SW480 (cell line): ENCODE data around the gene ATP9A.
"Not testable (repeated sequence)": the region's sequence is repeated elsewhere in the genome, so short reads cannot be mapped to it uniquely, and the experiment has no call there.

ENCODE experiments used
- DNase-seq: peaks from one replicate; pipeline ENCODE4 v3.0.0-alpha.2; 2016; ENCODE audit warnings: low spot score

ATP9A gene

DNA sequence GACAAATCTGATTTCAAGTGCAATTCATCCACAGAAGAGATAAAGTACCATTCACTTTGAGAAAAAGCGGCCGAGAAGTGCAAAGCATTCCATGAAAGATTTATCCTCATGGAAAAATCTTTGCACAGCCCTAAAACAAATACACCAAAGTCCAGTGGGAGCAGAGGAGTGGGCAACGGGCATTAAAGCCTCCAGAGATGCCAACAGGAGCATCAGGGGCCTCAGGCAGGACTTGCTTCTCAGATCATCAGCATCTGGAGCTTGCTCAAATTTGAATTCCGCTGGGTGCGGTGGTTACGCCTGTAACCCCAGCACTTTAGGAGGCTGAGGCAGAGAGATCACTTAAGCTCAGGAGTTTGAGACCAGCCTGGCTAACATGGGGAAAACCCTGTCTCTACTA, 115.0 kb downstream of the ATP9A start:
- no peak for DNase-seq

DNA sequence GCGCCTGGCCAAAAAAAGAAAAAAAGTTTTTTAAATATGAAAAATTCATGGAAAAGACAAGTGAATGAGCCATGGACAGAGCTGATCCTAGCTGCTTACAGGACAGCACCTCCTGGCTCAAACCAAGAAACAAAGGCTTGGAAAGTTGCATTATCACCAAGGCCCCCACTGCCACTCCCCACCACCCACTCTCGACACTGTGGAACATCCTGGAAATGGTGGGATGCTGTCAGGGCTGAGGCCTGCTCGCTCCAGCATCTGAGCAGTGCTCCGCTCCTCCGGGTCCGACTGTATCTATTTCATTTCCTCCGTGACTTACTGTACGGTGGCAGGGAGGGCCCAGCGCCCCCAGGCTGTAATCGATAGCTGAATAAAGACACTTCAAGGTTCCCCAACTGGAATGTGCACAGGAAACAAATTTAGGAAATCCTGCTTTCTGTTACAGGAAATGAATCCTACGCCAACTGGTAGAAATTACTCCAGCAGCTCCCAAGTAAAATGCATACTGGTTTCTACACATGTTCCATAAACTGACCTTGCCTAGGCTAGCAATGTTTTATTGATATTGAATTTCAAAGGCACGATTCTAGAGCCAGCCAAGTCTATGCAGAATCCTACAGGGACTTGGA, 116.2 kb downstream of the ATP9A start:
- DNase-seq = no peak

DNA sequence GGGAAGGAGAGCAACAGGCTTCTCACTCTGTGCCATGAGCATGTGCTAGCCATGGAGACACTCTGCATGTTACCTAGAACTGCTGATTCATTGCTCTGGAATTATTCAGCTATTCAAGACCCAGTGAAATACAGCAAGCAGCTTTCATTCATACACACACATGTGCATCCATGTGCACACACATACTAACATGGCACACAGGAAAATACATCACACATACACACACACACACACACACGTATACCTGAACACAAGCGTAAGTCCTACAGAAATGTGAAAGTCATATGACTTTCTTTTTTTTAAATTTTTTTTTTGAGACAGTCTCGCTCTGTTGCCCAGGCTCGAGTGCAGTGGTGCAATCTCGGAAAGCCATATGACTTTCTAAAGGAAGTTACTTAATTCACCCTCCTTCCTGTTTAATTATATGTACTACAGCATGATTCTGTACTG, 117.5 kb downstream of the ATP9A start:
- DNase-seq = peak; percentile 67

DNA sequence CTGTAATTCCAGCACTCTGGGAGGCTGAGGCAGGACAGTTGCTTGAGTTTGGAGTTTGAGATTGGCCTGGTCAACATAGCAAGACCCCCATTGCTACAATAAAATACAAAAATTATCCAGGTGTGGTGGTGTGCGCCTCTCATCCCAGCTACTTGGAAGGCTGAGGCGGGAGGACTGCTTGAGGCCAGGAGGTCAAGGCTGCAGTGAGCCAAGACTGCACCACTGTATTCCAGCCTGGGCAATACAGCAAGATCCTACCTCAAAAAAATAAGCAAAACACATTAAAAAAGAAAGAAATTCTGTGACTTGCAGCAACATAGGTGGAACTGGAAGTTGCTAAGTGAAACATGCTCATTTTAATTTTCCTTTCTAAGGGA, 119.6 kb downstream of the ATP9A start:
- DNase-seq = no peak

DNA sequence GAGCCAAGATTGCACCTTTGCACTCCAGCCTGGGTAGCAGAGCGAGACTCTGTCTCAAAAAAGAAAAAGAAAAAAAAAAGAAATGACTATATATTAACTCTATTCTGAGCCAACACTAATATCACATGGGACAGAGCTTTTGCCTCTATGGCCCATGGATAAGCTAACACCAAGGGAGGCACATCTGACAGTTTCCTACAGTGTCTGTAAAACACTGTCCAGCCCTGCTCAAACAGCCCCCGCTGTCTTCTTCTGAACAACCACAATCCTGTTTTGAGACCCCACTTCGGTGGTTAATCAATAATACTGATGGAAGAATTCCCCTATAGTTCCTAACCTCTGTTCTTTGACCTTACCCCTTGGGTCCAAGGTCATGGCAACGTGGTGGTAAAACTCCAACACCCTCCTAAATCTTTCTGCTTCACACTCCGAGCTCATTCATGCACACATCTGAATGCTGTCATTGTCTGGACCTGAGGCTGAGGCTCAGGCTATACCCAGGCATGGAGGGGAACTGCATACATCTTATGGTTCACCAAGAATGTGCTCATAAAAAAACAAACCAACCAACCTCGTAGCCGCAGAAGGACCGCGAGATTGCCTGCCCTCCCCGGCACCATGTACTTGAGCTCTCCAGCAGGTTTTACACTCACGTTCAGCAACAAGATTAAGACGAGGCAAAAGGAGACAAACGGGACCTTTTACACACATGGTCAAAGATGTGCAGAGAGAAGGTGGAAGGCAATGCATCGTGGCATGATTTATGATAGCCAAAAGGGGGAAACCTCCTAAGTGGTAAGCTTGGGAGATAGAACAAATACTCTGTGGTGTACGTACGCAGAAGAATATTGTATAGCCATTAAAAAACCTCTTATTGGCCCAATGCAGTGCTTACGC, 120.3 kb downstream of the ATP9A start:
- DNase-seq = no peak

DNA sequence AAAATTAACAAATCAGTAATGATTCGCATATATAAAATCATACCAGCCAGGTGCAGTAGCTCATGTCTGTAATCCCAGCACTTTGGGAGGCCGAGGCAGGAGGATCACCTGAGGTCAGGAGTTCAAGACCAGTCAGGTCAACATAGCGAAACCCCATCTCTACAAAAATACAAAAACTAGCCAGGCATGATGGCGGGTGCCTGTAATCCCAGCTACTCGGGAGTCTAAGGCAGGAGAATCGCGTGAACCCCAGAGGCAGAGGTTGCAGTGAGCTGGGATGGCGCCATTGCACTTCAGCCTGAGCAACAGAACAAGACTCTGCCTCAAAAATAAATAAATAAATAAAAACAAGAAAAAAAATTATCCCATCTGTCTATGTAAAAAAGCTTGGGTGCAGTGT, 124.4 kb downstream of the ATP9A start:
- not testable (repeated sequence) for DNase-seq

DNA sequence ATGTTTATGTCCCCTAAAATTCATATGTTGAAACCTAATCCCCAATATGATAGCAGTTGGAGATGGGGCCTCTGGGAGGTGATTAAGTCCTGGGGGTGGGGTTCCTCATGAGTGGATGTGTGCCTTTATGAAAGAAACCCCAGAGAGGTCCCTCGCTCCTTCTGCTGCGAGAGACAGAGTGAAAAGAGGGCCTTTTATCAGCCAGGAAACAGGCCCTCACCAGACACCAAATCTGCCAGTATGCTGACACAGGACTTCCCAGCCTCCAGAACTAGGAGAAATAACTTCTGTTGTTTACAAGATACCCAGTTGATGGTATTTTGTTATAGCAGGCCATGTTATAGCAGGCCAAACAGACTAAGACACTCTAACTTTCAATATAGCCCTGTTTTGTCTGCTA, 124.8 kb downstream of the ATP9A start:
- no peak for DNase-seq

DNA sequence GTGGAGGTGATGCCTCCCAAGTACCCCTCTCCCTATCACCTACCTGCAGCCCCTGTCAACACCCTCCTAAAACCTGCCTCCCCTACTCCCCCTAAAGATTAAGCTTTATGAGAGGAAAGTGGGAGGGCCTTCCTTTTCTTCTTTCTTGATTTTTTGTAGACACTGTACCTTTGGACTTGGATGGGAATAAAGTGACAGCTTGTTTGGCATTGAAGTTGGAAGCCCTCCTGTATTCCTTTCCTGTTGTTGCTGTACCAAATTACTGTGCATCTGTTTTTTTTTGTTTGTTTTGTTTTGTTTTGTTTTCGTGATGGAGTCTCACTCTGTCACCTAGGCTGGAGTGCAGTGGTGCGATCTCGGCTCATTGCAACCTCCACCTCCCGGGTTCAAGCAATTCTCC, 126.3 kb downstream of the ATP9A start:
- no peak for DNase-seq

DNA sequence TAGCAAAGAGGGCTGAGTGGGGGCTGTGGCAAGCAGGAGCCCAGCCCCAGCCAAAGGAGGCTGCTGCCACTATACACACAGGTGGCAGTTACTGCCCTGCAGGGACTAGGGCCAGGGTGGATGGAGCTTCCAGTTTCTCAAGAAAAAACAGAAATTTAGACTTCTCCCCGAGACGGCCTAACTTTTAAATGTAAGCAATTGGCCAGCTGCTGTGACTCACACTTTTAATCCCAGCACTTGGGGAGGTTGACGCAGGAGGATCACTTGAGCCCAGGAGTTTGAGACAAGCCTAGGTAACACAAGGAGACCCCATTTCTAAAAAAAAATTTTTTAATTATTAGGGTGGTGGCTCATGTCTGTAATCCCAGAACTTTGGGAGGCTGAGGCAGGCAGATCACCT, 127.4 kb downstream of the ATP9A start:
- DNase-seq = no peak

DNA sequence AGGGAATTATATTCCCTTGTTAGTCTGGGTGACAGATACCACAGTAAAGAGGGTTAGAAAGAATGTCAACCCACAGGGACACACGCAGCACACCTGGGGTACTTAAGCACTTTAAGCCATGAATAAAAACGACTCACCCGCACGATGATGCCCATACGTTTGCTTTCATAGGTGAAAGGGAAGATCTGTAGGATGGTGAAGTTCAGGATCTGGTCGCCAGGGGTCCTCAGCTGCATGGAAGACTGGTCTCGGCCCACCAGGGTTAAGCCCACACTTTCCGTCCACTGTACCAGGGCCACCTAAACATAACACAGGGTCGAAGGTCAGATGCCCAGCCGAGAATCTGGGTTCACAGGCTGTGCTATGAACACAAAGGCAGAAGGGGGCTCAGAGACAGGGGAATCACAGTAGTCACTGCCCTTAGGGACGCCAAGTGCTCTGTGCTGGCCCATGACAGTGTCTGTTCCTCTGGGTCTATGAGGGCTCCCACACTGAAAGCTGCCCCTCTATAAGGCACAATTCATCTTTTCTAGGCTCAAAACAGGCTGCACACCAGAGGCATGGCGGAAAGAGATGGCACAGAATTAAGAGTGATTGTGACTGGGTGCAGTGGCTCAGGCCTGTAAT, 128.9 kb downstream of the ATP9A start:
- DNase-seq = peak; percentile 85

DNA sequence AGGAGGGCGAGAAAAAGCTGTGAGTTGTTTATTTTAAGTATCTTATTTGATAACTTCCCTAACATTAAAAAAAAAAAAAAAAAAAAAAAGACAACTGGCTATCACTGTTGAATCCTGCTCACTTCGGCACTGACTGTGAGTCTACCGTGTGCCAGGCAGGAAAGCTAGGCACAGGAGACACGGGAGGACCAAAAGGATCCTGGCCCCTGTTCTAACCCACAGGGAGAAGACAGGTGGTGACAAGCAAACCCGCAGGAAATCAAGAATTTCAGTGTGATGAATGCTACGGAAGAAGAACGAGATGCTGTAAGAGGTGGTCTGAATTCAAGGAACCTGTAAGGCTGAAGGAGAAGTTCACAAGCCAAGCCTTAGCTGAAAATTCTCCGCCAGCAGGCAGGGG, 130.9 kb downstream of the ATP9A start:
- no peak for DNase-seq

DNA sequence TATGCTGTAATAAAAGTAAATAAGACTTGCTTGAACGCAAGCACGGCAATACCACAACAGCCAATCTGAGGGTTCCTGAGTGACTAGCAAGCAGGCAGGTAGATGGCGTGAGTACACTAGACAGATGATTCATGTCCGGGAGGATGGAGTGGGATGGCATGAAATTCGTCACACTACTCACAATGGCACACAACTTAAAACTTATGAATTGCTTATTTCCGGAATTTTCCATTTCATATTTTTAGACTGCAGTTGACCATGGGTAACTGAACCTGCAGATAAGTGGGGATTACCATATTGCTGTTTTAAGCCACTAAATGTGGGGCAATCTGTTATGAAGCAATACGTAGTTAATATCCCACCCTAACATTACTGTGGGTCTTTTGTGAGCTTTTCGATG, 132.1 kb downstream of the ATP9A start:
- peak; percentile 86 for DNase-seq

DNA sequence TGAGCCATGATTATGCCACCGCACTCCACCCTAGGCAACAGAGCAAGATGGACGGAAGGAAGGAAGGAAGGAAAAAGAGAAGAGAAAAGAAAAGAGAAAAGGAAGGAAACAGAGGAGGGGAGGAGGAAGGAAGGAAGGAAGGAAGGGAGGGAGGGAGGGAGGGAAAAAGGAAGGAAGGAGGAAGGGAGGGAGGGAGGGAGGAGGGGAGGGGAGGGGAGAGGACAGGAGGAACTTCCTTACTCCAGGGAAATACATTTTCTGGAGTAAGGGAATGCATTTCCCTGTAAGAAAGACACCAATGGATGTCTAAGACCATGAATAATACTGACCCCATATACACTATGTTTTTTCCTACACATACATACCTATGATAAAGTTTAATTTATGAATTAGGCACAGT, 132.5 kb downstream of the ATP9A start:
- no peak for DNase-seq

DNA sequence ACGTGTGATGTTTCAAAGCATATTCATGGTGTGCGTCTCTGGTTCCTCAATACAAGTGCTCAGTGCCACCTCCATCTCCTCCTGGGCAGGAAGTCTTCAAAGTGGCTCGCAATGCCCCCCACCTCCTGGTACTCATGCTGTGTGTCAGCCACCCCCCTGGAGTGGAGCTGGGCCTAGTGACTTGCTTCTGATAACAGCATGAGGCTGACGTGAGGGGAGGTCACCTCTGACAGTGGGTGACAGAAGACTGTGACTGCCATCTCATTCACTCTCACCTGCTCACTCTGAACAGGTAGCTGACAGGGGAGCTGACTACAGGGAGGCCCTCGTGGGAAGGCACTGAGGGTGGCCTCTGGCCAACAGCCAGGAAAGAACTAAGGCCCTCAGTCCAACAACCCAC, 133.3 kb downstream of the ATP9A start:
- DNase-seq = no peak

DNA sequence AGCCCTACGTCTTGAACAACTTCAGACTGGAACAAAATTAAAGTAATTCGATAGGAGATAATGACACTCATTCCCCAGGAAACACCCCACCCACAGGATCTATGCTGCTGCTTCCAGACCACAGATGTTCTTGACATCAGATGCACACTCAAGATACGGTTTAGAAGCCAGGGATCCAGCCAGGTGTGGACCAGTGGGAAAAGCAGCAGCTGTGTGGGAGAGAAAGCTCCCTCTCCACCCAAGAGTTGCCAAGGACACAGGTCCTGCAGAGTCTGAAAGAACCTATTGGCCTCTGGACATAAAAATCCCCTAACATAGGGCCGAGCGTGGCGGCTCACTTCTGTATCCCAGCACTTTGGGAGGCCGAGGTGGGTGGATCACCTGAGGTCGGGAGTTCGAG, 133.9 kb downstream of the ATP9A start:
- no peak for DNase-seq

DNA sequence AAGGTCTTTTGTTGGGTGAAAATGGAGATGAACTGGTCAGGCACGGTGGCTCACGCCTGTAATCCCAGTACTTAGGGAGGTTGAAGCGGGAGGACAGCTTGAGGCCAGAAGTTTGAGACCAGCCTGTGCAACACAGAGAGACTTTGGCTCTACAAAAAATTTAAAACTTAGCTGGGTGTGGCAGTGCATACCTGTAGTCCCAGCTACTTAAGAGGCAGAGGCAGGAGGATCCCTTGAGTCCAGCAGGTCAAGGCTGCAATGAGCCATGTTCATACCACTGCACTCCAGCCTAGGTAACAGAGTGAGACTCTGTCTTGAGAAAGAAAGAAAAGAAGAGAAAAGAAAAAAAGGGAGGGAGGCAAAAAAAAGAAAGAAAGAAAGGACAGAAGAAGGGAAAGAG, 134.8 kb downstream of the ATP9A start:
- DNase-seq = no peak

DNA sequence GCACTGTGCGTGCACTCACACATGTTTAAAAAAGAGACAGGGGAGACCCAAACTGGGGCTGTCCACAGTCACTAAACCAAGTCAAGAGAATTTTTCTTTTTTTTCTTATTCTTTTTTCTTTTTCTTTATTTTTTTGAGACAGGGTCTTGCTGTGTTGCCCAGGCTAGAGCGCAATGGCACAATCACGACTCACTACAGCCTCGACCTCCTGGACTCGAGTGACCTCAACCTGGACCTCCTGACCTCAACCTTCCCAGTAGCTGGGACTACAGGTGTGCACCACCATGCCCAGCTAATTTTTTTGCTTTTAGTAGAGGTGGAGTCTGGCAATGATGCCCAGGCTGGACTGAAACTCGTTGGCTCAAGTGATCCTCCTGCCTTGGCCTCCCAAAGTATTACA, 136.2 kb downstream of the ATP9A start:
- DNase-seq = no peak

DNA sequence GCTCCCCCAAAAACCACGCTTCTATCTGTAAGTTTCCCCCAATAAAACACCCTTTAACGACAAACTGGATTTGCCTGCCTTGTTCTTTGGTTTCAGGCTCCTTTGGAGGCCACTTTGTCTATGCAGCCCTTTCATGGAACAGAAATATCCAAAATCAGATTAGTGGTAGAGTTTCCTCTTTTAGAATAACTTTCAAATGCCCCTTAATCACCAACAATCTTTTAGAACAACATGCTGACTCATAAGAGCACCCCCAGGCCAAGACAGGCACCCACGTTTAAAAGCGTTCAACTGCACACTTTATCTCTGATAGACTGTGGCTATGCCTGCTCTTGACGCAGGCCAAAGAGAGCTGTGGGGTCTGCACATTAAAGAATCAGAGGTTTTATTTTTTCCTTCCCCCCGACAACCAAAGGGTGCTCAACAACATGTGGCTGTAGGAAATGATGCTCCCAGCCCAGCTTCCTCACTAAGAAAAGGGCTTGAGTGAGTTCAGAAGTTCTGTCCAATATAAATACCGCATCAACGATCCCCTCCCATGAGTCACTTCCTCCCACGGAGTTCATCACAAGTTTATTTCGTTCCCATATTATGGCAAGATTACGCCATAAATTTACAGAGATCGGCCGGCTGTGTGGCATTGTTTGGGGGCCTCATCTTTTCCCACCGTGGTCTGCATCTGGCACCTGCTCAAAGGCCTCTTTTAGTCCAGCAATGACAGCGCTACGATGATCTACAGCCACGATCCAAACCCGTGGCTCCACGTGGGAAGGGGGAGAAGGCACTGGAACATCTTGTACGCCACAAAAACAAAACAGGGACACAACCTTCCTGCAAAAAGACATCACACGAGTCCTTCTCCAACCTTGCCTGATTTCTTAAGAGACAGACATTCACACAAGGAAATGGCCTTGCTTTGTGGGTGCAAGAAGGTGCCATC, 136.9 kb downstream of the ATP9A start:
- peak; percentile 99 for DNase-seq

DNA sequence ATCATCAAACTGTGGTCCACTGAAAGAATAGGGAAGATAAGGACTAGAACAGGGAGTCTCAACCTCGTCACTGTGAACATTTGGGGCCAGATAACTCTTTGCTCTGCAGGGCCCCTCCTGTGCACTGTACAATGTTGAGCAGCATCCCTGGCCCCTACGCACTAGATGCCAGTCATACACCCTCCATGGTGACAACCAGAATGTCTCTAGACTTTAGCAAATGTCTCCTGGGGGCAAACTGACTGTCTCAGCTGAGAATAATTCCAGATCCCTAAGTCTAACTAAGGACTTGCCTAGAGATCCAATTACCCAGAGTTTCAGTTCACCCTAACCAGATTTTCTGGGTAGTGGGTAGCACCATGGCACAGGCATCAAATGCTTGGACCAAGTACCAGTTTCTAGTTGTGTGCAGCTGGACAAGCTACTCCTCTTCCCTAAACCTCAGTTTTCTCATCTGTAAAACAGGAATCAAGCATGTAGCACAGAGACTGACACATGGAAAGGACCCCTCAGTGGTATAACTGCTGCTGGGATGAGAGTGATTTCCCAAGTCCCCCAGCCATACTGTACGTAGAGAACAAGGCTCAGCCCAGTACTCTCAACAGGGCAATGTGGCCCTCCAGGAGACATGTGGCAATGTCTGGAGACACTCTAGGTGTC, 138.7 kb downstream of the ATP9A start:
- DNase-seq = no peak

DNA sequence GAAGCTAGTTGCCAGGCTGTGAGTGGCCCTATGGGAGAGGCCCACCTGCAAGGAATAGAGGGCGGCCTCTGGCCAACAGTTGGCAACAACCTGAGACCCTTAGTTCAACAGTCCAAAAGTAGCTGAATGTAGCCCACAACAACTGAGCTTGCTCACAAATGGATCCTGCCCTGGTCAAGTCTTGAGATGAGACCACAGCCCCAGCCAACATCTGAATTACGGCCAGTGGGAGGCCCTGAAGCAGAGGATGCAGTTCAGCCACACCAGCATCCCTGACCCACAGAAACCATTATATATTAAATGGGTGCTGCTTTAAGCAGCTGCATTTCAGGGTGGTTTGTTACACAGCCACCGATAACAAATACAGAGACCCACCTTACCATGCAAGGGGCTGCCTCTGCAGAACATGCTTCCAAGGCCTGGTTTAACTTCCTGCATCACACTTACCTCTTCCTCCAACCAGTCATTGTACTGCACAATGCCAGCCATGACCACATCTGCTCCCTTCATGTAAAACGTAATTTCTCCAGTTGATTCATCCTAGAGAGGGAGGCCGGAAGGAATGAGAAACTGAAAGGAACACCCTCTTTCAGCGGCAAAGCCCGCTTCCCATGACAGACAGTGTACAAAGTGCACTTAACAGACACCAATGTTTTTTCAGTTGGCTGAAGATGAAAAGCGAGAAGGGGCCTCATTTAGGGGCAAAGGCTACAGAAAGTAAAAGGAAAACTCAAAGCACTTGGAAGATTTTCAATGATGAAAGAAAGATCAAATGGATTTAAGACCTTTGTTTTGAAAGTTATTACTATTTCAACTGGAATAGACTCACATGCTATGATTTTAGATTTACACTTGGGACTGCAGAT, 139.4 kb downstream of the ATP9A start:
- DNase-seq = peak; percentile 55

DNA sequence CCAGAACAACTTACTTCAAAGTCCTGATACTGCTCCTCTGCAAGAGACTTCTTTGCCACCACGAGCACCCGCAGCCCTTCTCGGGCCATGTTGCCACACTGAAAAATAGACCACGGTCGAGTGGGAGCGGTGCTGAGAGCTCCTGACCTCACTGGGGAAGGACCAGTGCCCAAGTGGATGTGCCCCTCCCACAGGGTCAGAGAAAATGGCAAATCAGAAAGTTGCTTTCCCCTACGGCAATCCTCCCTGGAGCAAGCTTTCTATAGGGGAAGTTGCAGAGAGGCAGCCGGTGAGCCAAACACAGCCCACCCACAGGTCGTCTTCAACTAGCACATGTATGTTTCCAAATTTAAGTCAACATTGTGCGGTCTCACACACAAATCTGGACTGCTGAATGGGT, 140.6 kb downstream of the ATP9A start:
- no peak for DNase-seq
